ENCODE results near the gene KIT. TPM values are rescaled to one million over a fixed set of nuclear protein-coding genes. Genes with fewer than 3 reads are reported as not detected.

The KIT gene
- total RNA-seq, 1 experiment from 2014 or later, result not detected

DNA sequence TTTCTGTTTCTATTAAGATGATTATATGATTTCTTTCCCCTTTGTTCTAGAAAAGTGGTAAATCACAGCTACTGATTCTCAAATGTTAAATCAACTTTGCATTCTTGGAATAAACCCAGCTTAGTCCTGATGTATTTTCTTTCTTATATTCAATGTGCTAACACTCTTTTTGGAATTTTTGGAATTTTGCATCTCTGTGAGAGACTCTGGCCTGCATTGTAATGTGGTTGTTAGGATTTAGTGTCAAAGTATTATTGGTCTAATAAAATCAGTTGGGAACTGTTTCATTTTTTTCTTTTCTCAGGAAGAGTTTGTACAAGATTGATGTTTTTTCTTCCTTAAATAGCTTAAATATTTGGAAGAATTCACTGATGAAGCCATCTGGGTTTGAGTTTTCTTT is 109.6 kb downstream of the KIT start:
- DNase-seq (ENCODE audit: low read depth, low spot score) (no peak), ATAC-seq (no peak)
- intact Hi-C loops (cut with micrococcal nuclease), result no loop called here
- Histone ChIP-seq H3K27ac (ENCODE audit: low read depth, low read length) (no peak overlapping the region), H2AFZ (ENCODE audit: low read depth, low read length, poor library complexity, severe bottlenecking) (no peak overlapping the region), H3K4me1 (ENCODE audit: control insufficient read depth in 1 of 2, insufficient read depth in 2 of 2, low read length in 2 of 2) (no peaks in the 10 kb centered on the region), H3K9ac (ENCODE audit: low read length) (no peak overlapping the region), H3K9me3 (ENCODE audit: control insufficient read depth in 1 of 2, insufficient read depth in 1 of 2, low read depth in 1 of 2, low read length in 2 of 2) (no peaks in the 10 kb centered on the region), H3K79me2 (ENCODE audit: insufficient read depth, low read length) (no peaks in the 10 kb centered on the region), H3K9me2 (ENCODE audit: insufficient read depth) (no peaks in the 10 kb centered on the region), H3K4me2 (ENCODE audit: low read length) (no peak overlapping the region), H4K20me1 (ENCODE audit: insufficient read depth) (no peaks in the 10 kb centered on the region), H3K27me3 (ENCODE audit: insufficient read depth, low read length) (peaks cover 15% of the 10 kb centered on the region; the same call in 1 of the 2 replicates), H3K36me3 (ENCODE audit: control insufficient read depth in 1 of 2, insufficient read depth in 2 of 2, low read length in 2 of 2) (no peaks in the 10 kb centered on the region), H3K4me3 (replicated peaks in 1 of 2; ENCODE audit: low read depth in 1 of 2, low read length in 2 of 2) (no peak overlapping the region)
- TF ChIP-seq RAD21 (IDR thresholded peaks at IDR 0.05; ENCODE audit: low read depth) (no peak), EZH2 (IDR thresholded peaks at IDR 0.05) (no peak), CEBPB (IDR thresholded peaks at IDR 0.05; ENCODE audit: low read depth) (no peak), POLR2A (IDR thresholded peaks at IDR 0.05; ENCODE audit: borderline replicate concordance, extremely low read depth, insufficient read depth, insufficient read length) (no peak), SRF (IDR thresholded peaks at IDR 0.05; ENCODE audit: low read depth) (no peak), TCF7L2 (IDR thresholded peaks at IDR 0.05; ENCODE audit: borderline replicate concordance, extremely low read depth, insufficient read depth, insufficient read length) (no peak), EGR1 (IDR thresholded peaks at IDR 0.05; ENCODE audit: low read depth) (no peak), ZNF274 (IDR thresholded peaks at IDR 0.05; ENCODE audit: low read depth, low read length) (no peak), ZFX (IDR thresholded peaks at IDR 0.05) (no peak), JUND (IDR thresholded peaks at IDR 0.05) (no peak), EZH2phosphoT487 (IDR thresholded peaks at IDR 0.05; ENCODE audit: borderline replicate concordance) (no peak), ELF1 (IDR thresholded peaks at IDR 0.05; ENCODE audit: borderline replicate concordance, low read depth) (no peak), POLR2AphosphoS5 (IDR thresholded peaks at IDR 0.05; ENCODE audit: low read depth, low read length) (no peak), SP1 (IDR thresholded peaks at IDR 0.05; ENCODE audit: low read depth) (no peak), SIN3A (IDR thresholded peaks at IDR 0.05; ENCODE audit: low read depth) (no peak)
- TF ChIP-seq, protein P1, sequence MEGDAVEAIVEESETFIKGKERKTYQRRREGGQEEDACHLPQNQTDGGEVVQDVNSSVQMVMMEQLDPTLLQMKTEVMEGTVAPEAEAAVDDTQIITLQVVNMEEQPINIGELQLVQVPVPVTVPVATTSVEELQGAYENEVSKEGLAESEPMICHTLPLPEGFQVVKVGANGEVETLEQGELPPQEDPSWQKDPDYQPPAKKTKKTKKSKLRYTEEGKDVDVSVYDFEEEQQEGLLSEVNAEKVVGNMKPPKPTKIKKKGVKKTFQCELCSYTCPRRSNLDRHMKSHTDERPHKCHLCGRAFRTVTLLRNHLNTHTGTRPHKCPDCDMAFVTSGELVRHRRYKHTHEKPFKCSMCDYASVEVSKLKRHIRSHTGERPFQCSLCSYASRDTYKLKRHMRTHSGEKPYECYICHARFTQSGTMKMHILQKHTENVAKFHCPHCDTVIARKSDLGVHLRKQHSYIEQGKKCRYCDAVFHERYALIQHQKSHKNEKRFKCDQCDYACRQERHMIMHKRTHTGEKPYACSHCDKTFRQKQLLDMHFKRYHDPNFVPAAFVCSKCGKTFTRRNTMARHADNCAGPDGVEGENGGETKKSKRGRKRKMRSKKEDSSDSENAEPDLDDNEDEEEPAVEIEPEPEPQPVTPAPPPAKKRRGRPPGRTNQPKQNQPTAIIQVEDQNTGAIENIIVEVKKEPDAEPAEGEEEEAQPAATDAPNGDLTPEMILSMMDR (IDR thresholded peaks at IDR 0.05 in 2 of 3, conservative IDR thresholded peaks at IDR 0.05 in 1 of 3; ENCODE audit: borderline replicate concordance in 1 of 3, insufficient read depth in 1 of 3, low read depth in 2 of 3, low read length in 2 of 3), result no peak
- TF ChIP-seq, protein P2, sequence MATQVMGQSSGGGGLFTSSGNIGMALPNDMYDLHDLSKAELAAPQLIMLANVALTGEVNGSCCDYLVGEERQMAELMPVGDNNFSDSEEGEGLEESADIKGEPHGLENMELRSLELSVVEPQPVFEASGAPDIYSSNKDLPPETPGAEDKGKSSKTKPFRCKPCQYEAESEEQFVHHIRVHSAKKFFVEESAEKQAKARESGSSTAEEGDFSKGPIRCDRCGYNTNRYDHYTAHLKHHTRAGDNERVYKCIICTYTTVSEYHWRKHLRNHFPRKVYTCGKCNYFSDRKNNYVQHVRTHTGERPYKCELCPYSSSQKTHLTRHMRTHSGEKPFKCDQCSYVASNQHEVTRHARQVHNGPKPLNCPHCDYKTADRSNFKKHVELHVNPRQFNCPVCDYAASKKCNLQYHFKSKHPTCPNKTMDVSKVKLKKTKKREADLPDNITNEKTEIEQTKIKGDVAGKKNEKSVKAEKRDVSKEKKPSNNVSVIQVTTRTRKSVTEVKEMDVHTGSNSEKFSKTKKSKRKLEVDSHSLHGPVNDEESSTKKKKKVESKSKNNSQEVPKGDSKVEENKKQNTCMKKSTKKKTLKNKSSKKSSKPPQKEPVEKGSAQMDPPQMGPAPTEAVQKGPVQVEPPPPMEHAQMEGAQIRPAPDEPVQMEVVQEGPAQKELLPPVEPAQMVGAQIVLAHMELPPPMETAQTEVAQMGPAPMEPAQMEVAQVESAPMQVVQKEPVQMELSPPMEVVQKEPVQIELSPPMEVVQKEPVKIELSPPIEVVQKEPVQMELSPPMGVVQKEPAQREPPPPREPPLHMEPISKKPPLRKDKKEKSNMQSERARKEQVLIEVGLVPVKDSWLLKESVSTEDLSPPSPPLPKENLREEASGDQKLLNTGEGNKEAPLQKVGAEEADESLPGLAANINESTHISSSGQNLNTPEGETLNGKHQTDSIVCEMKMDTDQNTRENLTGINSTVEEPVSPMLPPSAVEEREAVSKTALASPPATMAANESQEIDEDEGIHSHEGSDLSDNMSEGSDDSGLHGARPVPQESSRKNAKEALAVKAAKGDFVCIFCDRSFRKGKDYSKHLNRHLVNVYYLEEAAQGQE (IDR thresholded peaks at IDR 0.05; ENCODE audit: low read depth), result no peak
- TF ChIP-seq, protein P3, sequence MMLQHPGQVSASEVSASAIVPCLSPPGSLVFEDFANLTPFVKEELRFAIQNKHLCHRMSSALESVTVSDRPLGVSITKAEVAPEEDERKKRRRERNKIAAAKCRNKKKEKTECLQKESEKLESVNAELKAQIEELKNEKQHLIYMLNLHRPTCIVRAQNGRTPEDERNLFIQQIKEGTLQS (IDR thresholded peaks at IDR 0.05), result no peak
- TF ChIP-seq, protein P4, sequence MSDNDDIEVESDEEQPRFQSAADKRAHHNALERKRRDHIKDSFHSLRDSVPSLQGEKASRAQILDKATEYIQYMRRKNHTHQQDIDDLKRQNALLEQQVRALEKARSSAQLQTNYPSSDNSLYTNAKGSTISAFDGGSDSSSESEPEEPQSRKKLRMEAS (IDR thresholded peaks at IDR 0.05), result no peak
- TF ChIP-seq, protein P5, sequence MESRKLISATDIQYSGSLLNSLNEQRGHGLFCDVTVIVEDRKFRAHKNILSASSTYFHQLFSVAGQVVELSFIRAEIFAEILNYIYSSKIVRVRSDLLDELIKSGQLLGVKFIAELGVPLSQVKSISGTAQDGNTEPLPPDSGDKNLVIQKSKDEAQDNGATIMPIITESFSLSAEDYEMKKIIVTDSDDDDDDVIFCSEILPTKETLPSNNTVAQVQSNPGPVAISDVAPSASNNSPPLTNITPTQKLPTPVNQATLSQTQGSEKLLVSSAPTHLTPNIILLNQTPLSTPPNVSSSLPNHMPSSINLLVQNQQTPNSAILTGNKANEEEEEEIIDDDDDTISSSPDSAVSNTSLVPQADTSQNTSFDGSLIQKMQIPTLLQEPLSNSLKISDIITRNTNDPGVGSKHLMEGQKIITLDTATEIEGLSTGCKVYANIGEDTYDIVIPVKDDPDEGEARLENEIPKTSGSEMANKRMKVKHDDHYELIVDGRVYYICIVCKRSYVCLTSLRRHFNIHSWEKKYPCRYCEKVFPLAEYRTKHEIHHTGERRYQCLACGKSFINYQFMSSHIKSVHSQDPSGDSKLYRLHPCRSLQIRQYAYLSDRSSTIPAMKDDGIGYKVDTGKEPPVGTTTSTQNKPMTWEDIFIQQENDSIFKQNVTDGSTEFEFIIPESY (IDR thresholded peaks at IDR 0.05; ENCODE audit: extremely low read depth, insufficient replicate concordance, low read length), result no peak
- BruUV-seq (replicated peaks), result no TSS peak
- CTCF ChIA-PET, result no interaction called here
- POLR2A ChIA-PET, result no interaction called here
- RAD21 ChIA-PET (ENCODE audit: low non-redundant PET in 1 of 2, low total read pairs in 2 of 2, uncharacterized antibody in 2 of 2, unreplicated experiment in 2 of 2), result no interaction called here

Data from HCT116 (cell line).